GM19438 (cell line): Measurements from ENCODE around the gene ZC3H12C.
A peak's percentile ranks its signal among the peaks of the same experiment; 100 is the strongest.
"Not testable (repeated sequence)": the region's sequence is repeated elsewhere in the genome, so short reads cannot be mapped to it uniquely, and the experiment has no call there.

ENCODE experiments used
- ATAC-seq: cut with Tn5 transposase; IDR thresholded peaks from one replicate; pipeline ENCODE4 v1.9.1; 2021; ENCODE audit warnings: low read depth; ENCODE audit not compliant: unreplicated experiment

ZC3H12C gene

GRCh38 chr11:110092515-110093406 lies at the start of gene ZC3H12C:
Gene ZC3H12C, plus strand, starts transcription at chr11:110093392. Its CDS starts 20 bp downstream, at chr11:110093412.
- ATAC-seq = peak; percentile 53

GRCh38 chr11:110044226-110044968 lies 48.8 kb upstream of the ZC3H12C start:
- ATAC-seq = no peak

- ATAC-seq = no peak
These were observed 46.3 kb upstream of the ZC3H12C start for GRCh38 chr11:110046775-110047380.

GRCh38 chr11:110049501-110050200 lies 43.5 kb upstream of the ZC3H12C start:
- no peak for ATAC-seq

GRCh38 chr11:110050201-110050506 lies 43.0 kb upstream of the ZC3H12C start:
- ATAC-seq = no peak

- no peak for ATAC-seq
These were observed 39.3 kb upstream of the ZC3H12C start for GRCh38 chr11:110053848-110054414.

- no peak for ATAC-seq
These were observed 36.2 kb upstream of the ZC3H12C start for GRCh38 chr11:110056956-110057355.

GRCh38 chr11:110059706-110060463 lies 33.3 kb upstream of the ZC3H12C start:
- no peak for ATAC-seq

- ATAC-seq = no peak
These were observed 31.9 kb upstream of the ZC3H12C start for GRCh38 chr11:110061296-110061695.

- ATAC-seq = no peak
These were observed 30.9 kb upstream of the ZC3H12C start for GRCh38 chr11:110062247-110062646.

- no peak for ATAC-seq
These were observed 28.0 kb upstream of the ZC3H12C start for GRCh38 chr11:110065189-110065588.

GRCh38 chr11:110068001-110068400 lies 25.2 kb upstream of the ZC3H12C start:
- not testable (repeated sequence) for ATAC-seq

- ATAC-seq = no peak
These were observed 23.9 kb upstream of the ZC3H12C start for GRCh38 chr11:110069158-110069737.

GRCh38 chr11:110070176-110070575 lies 23.0 kb upstream of the ZC3H12C start:
- ATAC-seq = no peak

- ATAC-seq = no peak
These were observed 22.0 kb upstream of the ZC3H12C start for GRCh38 chr11:110071197-110071596.

- no peak for ATAC-seq
These were observed 20.3 kb upstream of the ZC3H12C start for GRCh38 chr11:110072930-110073329.

- no peak for ATAC-seq
These were observed 18.7 kb upstream of the ZC3H12C start for GRCh38 chr11:110074499-110074898.

GRCh38 chr11:110075105-110075846 lies 17.9 kb upstream of the ZC3H12C start:
- no peak for ATAC-seq

GRCh38 chr11:110075847-110076208 lies 17.4 kb upstream of the ZC3H12C start:
- no peak for ATAC-seq
